ENCODE results near the gene GFM1. TPM values are rescaled to one million over a fixed set of nuclear protein-coding genes. Genes with fewer than 3 reads are reported as not detected.

The GFM1 gene
- total RNA-seq, 1 experiment from 2014 or later = 53.0 TPM

GRCh38 chr3:158658889-158659288 is 14.6 kb downstream of the GFM1 start:
- POLR2A ChIA-PET (ENCODE audit: low non-redundant PET) = no interaction called here
- Histone ChIP-seq H3K9me3 (ENCODE audit: low read depth, low read length, poor library complexity, severe bottlenecking) (no peaks in the 10 kb centered on the region), H3K27ac (ENCODE audit: low read depth, low read length, poor library complexity, severe bottlenecking) (no peak overlapping the region), H3K4me1 (ENCODE audit: insufficient read depth, low read length, poor library complexity, severe bottlenecking) (no peaks in the 10 kb centered on the region), H3K27me3 (replicated peaks; ENCODE audit: insufficient read depth, low read depth, low read length, poor library complexity) (no peaks in the 10 kb centered on the region), H3K36me3 (ENCODE audit: insufficient read depth, low read length, poor library complexity, severe bottlenecking) (peaks cover 32% of the 10 kb centered on the region), H3K4me3 (ENCODE audit: low read depth, low read length, poor library complexity, severe bottlenecking) (no peak overlapping the region)
- intact Hi-C loops (cut with micrococcal nuclease; ENCODE audit: unreplicated experiment) = loop anchor here (1.0 kb wide), 1 partner anchor 132 kb away; no protein-coding TSS in a partner anchor
- no TSS peak for BruUV-seq (replicated peaks)
- no peak for DNase-seq (ENCODE audit: low spot score)
- no peak for TF ChIP-seq EZH2 (IDR thresholded peaks at IDR 0.05; ENCODE audit: borderline replicate concordance, low read depth, low read length, poor library complexity, severe bottlenecking)
- no peak for TF ChIP-seq CTCF (conservative IDR thresholded peaks at IDR 0.05; ENCODE audit: low read depth, low read length)
- CTCF ChIA-PET = interaction anchor here (1.3 to 1.8 kb wide), 4 partner anchors 15 to 136 kb away, joined by 5 to 14 read pairs (median 8); partner anchors contain the start of gene GFM1

DNA sequence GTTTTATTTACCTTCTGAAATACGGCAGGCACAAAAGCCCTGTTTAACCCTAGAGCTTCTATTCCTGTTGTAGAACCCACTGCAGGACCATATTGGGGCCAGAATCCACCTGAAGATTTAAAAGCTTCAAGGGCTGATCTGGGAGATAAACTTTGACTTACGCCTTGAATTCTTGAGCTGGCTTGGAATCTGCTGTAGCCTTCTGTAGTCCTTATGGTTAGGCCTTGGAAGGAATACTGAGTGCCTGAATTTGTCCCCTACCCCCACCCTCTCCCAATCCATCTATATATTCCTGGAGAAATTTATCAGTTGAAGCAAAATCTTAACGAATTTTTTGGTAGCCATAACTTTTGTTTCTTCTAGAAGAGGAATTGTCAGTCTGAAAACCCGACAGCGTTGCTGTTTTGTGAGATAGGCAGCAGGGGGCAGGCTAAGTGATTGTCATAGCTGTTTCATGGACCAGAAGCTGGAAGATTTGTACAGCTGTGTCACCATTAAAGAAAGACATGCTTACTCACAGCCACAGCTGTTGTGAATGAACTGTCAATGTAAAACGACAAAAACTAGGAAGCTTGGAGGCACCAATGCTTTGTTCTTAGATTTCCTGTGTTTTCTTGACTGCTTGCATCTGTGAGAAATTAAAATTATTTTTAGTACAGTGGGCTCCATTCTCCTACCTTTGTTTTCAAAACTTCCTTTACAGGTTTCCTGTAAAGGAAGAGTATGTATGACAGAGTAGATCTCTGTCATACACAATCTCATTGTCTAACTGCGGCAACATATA is 15.3 kb downstream of the GFM1 start:
- no peaks in the 10 kb centered on the region for H3K4me1 ChIP-seq (ENCODE audit: insufficient read depth, low read length, poor library complexity, severe bottlenecking)
- H3K27me3 ChIP-seq (replicated peaks; ENCODE audit: insufficient read depth, low read depth, low read length, poor library complexity) = no peaks in the 10 kb centered on the region
- POLR2A ChIA-PET (ENCODE audit: low non-redundant PET) = interaction anchor here (0.6 kb wide), 1 partner anchor 130 kb away, joined by 3 read pairs; no protein-coding TSS in a partner anchor
- no peak overlapping the region for H3K4me3 ChIP-seq (ENCODE audit: low read depth, low read length, poor library complexity, severe bottlenecking)
- intact Hi-C loops (cut with micrococcal nuclease; ENCODE audit: unreplicated experiment) = loop anchor here (1.0 to 5.0 kb wide), 2 partner anchors 132 to 598 kb away; no protein-coding TSS in a partner anchor
- peaks cover 32% of the 10 kb centered on the region for H3K36me3 ChIP-seq (ENCODE audit: insufficient read depth, low read length, poor library complexity, severe bottlenecking)
- peak; percentile 76 for DNase-seq (ENCODE audit: low spot score)
- H3K27ac ChIP-seq (ENCODE audit: low read depth, low read length, poor library complexity, severe bottlenecking) = no peak overlapping the region
- BruUV-seq (replicated peaks) = no TSS peak
- H3K9me3 ChIP-seq (ENCODE audit: low read depth, low read length, poor library complexity, severe bottlenecking) = no peaks in the 10 kb centered on the region
- CTCF ChIA-PET = interaction anchor here (0.5 to 1.8 kb wide), 6 partner anchors 15 to 600 kb away, joined by 3 to 14 read pairs (median 5); partner anchors contain the start of gene GFM1
- TF ChIP-seq CTCF (conservative IDR thresholded peaks at IDR 0.05; ENCODE audit: low read depth, low read length) (peak; percentile 78), EZH2 (IDR thresholded peaks at IDR 0.05; ENCODE audit: borderline replicate concordance, low read depth, low read length, poor library complexity, severe bottlenecking) (no peak)

DNA sequence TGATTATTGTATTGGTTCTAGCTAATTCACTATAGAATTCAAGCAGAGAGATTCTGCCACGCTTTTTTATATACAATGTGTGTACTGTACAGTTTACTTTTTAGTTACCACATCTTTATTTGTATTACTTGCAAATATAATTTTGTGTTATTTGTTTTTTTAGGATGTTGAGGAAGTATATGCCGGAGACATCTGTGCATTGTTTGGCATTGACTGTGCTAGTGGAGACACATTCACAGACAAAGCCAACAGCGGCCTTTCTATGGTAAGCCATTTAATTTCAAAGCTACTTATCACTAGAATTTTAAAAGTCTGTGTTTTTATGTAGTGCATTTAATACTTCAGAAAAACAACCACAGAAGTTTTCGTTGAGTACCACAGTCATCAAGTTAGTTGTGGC is 16.4 kb downstream of the GFM1 start:
- no TSS peak for BruUV-seq (replicated peaks)
- ChIA-PET POLR2A (ENCODE audit: low non-redundant PET) (no interaction called here), CTCF (no interaction called here)
- no peaks in the 10 kb centered on the region for H3K27me3 ChIP-seq (replicated peaks; ENCODE audit: insufficient read depth, low read depth, low read length, poor library complexity)
- H3K27ac ChIP-seq (ENCODE audit: low read depth, low read length, poor library complexity, severe bottlenecking) = no peak overlapping the region
- intact Hi-C loops (cut with micrococcal nuclease; ENCODE audit: unreplicated experiment) = loop anchor here (5.0 kb wide), 1 partner anchor 597 kb away; no protein-coding TSS in a partner anchor
- TF ChIP-seq CTCF (conservative IDR thresholded peaks at IDR 0.05; ENCODE audit: low read depth, low read length) (no peak), EZH2 (IDR thresholded peaks at IDR 0.05; ENCODE audit: borderline replicate concordance, low read depth, low read length, poor library complexity, severe bottlenecking) (no peak)
- no peak overlapping the region for H3K4me3 ChIP-seq (ENCODE audit: low read depth, low read length, poor library complexity, severe bottlenecking)
- H3K36me3 ChIP-seq (ENCODE audit: insufficient read depth, low read length, poor library complexity, severe bottlenecking) = peaks cover 36% of the 10 kb centered on the region
- DNase-seq (ENCODE audit: low spot score) = no peak
- no peaks in the 10 kb centered on the region for H3K4me1 ChIP-seq (ENCODE audit: insufficient read depth, low read length, poor library complexity, severe bottlenecking)
- no peaks in the 10 kb centered on the region for H3K9me3 ChIP-seq (ENCODE audit: low read depth, low read length, poor library complexity, severe bottlenecking)
